Measurements from ENCODE around the gene KCNJ9. TPM values are rescaled to one million over a fixed set of nuclear protein-coding genes. Genes with fewer than 3 reads are reported as not detected.

Gene KCNJ9
- total and polyA plus RNA-seq, 2 of the 13 experiments (the other 11 are each of a cell fraction or from before 2014, with no cell fraction given) = not detected

DNA sequence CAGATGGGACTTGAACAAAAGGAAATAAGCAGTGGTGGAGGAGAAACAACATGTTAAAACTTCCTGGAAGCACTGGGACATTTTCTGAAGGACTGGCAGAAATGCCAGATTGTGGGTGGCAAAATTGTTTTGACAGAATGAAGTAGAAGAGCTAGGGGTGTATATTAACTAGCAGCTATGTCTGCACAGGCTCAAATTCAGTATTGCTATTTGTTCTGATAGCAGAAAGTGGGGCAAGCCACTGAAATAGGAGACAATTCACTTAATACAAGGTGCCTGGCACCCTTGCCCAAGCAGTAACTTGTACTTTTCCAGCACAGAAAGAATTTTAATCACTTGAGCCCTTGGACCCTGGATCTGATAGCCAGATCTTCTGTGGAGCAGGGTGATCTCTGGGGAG, 37.8 kb upstream of the KCNJ9 start (continued):
- TF ChIP-seq, protein P1, sequence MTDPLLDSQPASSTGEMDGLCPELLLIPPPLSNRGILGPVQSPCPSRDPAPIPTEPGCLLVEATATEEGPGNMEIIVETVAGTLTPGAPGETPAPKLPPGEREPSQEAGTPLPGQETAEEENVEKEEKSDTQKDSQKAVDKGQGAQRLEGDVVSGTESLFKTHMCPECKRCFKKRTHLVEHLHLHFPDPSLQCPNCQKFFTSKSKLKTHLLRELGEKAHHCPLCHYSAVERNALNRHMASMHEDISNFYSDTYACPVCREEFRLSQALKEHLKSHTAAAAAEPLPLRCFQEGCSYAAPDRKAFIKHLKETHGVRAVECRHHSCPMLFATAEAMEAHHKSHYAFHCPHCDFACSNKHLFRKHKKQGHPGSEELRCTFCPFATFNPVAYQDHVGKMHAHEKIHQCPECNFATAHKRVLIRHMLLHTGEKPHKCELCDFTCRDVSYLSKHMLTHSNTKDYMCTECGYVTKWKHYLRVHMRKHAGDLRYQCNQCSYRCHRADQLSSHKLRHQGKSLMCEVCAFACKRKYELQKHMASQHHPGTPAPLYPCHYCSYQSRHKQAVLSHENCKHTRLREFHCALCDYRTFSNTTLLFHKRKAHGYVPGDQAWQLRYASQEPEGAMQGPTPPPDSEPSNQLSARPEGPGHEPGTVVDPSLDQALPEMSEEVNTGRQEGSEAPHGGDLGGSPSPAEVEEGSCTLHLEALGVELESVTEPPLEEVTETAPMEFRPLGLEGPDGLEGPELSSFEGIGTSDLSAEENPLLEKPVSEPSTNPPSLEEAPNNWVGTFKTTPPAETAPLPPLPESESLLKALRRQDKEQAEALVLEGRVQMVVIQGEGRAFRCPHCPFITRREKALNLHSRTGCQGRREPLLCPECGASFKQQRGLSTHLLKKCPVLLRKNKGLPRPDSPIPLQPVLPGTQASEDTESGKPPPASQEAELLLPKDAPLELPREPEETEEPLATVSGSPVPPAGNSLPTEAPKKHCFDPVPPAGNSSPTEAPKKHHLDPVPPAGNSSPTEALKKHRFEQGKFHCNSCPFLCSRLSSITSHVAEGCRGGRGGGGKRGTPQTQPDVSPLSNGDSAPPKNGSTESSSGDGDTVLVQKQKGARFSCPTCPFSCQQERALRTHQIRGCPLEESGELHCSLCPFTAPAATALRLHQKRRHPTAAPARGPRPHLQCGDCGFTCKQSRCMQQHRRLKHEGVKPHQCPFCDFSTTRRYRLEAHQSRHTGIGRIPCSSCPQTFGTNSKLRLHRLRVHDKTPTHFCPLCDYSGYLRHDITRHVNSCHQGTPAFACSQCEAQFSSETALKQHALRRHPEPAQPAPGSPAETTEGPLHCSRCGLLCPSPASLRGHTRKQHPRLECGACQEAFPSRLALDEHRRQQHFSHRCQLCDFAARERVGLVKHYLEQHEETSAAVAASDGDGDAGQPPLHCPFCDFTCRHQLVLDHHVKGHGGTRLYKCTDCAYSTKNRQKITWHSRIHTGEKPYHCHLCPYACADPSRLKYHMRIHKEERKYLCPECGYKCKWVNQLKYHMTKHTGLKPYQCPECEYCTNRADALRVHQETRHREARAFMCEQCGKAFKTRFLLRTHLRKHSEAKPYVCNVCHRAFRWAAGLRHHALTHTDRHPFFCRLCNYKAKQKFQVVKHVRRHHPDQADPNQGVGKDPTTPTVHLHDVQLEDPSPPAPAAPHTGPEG (CRISPR knock-in tag; IDR thresholded peaks at IDR 0.05) = no peak
- TF ChIP-seq AFF4 (CRISPR knock-in tag; IDR thresholded peaks at IDR 0.05) = no peak
